HepG2 (cell line): ENCODE measurements around the gene THRB. TPM values are rescaled to one million over a fixed set of nuclear protein-coding genes. Genes with fewer than 3 reads are reported as not detected.

Source experiments
- ATAC-seq: fragments of 200-7000 bp; cut with Tn5 transposase; 3 replicates; pipeline ENCODE4 v1.9.1; 2020; ENCODE audit warnings: mild to moderate bottlenecking, moderate library complexity
- BruUV-seq: library from RNA; stranded (reverse); fragments of 400-500 nt; replicated peaks from 2 replicates; lab custom pipeline; 2021; lab: Mats Ljungman, UMichigan
- CTCF ChIA-PET: fragments of 300-600 bp; formaldehyde crosslinking; extraction: SDS; loops from one replicate; lab custom pipeline; 2021; ENCODE audit warnings: low total read pairs, inconsistent platforms, low intra/inter-chr PET ratio; lab: Yijun Ruan, JAX
- POLR2A ChIA-PET: fragments of 350-600 bp; sonication (Branson Sonifier 250); formaldehyde crosslinking; loops from one replicate; lab custom pipeline; 2020; ENCODE audit warnings: antibody characterized with exemption, inconsistent platforms; lab: Yijun Ruan, JAX
- DNase-seq: peaks from one replicate; pipeline ENCODE4 v3.0.0-alpha.2; 2015; ENCODE audit warnings: low spot score
- FAIRE-seq: peaks from 3 replicates; lab custom pipeline; 2011; peaks lifted over from hg19 to GRCh38; lab: Jason Lieb, UNC
- H2AFZ ChIP-seq: one replicate; pipeline ENCODE4 v1.6.1; 2011; ENCODE audit warnings: low read length, inconsistent platforms
- H3K27ac ChIP-seq: fragments of 300-600 bp; 3 replicates; pipeline ENCODE4 v1.8.0; 2011; ENCODE audit warnings: mixed run types, mild to moderate bottlenecking, mixed read lengths, low read length, inconsistent platforms; ENCODE audit not compliant: insufficient read depth; ENCODE audit errors: extremely low read length
- H3K27me3 ChIP-seq, 2 experiments: fragments of 200-600 bp in 1 of 2; 2 replicates in 1 of 2; 3 replicates in 1 of 2; pipeline versions ENCODE4 v1.6.0 to v1.8.0; 2011; ENCODE audit warnings: low read length in 2 of 2, mild to moderate bottlenecking in 2 of 2, moderate library complexity in 2 of 2, inconsistent platforms in 1 of 2; ENCODE audit not compliant: insufficient read depth in 2 of 2, control insufficient read depth in 1 of 2
- H3K36me3 ChIP-seq, 2 experiments: fragments of 200-600 bp in 1 of 2; replicated peaks in 1 of 2; 2 replicates in 1 of 2; 3 replicates in 1 of 2; pipeline versions ENCODE4 v1.5.1 to v1.8.0; 2011; ENCODE audit warnings: low read length in 2 of 2, inconsistent platforms in 1 of 2; ENCODE audit not compliant: insufficient read depth in 2 of 2, control insufficient read depth in 1 of 2
- H3K4me1 ChIP-seq: 2 replicates; pipeline ENCODE4 v1.5.1; 2012; ENCODE audit warnings: low read length, inconsistent platforms; ENCODE audit not compliant: insufficient read depth
- H3K4me2 ChIP-seq: 2 replicates; pipeline ENCODE4 v1.6.0; 2011; ENCODE audit warnings: low read depth, low read length, inconsistent platforms
- H3K4me3 ChIP-seq, 3 experiments: fragments of 200-600 bp in 1 of 3; sonication (generic), shearing (Covaris generic) in 1 of 3; replicated peaks in 1 of 3; 2 replicates each; pipeline ENCODE4 v1.5.1; 2011 to 2016; ENCODE audit warnings: low read length in 3 of 3, inconsistent platforms in 2 of 3, low read depth in 2 of 3, mild to moderate bottlenecking in 2 of 3, control low read depth in 1 of 3, mixed read lengths in 1 of 3; ENCODE audit not compliant: insufficient read depth in 1 of 3
- H3K79me2 ChIP-seq: one replicate; pipeline ENCODE4 v1.6.1; 2011; ENCODE audit warnings: low read length, inconsistent platforms; ENCODE audit not compliant: insufficient read depth
- H3K9ac ChIP-seq: 2 replicates; pipeline ENCODE4 v1.6.0; 2011; ENCODE audit warnings: mild to moderate bottlenecking, low read depth, low read length, inconsistent platforms; ENCODE audit not compliant: insufficient read depth
- H3K9me3 ChIP-seq: 2 replicates; pipeline ENCODE4 v1.5.1; 2012; ENCODE audit warnings: mild to moderate bottlenecking, low read length
- H4K20me1 ChIP-seq: 2 replicates; pipeline ENCODE4 v1.6.0; 2011; ENCODE audit warnings: inconsistent platforms, mild to moderate bottlenecking, low read length, moderate library complexity; ENCODE audit not compliant: insufficient read depth
- ATRX ChIP-seq: sonication (generic); formaldehyde crosslinking; IDR thresholded peaks from 2 replicates; pipeline ENCODE4 v1.4.0; 2020; ENCODE audit warnings: missing genetic modification reagents, borderline replicate concordance
- CEBPZ ChIP-seq: IDR thresholded peaks from 2 replicates; pipeline ENCODE4 v1.6.1; 2012; ENCODE audit warnings: low read length, improper control_type of control experiment
- DZIP1 ChIP-seq: sonication (generic); formaldehyde crosslinking; IDR thresholded peaks from 2 replicates; pipeline ENCODE4 v1.5.0; 2020; ENCODE audit warnings: mild to moderate bottlenecking, missing genetic modification reagents
- HHEX ChIP-seq: IDR thresholded peaks from 2 replicates; pipeline ENCODE4 v1.6.1; 2016; ENCODE audit warnings: control low read depth
- NKX3-1 ChIP-seq: sonication (generic); formaldehyde crosslinking; IDR thresholded peaks from 2 replicates; pipeline ENCODE4 v1.5.0; 2020; ENCODE audit warnings: missing genetic modification reagents
- POLR2AphosphoS5 ChIP-seq: IDR thresholded peaks from 2 replicates; pipeline ENCODE4 v1.6.1; 2012; ENCODE audit warnings: low read depth, low read length
- THAP8 ChIP-seq: sonication (generic); formaldehyde crosslinking; IDR thresholded peaks from 2 replicates; pipeline ENCODE4 v1.5.1; 2020; ENCODE audit warnings: missing genetic modification reagents, mild to moderate bottlenecking, borderline replicate concordance
- TOE1 ChIP-seq: sonication (generic); formaldehyde crosslinking; IDR thresholded peaks from 2 replicates; pipeline ENCODE4 v1.4.0; 2020; ENCODE audit warnings: mild to moderate bottlenecking, missing genetic modification reagents
- ZFP36L2 ChIP-seq: sonication (generic); formaldehyde crosslinking; IDR thresholded peaks from 2 replicates; pipeline ENCODE4 v1.4.0; 2020; ENCODE audit warnings: missing genetic modification reagents
- ZKSCAN1 ChIP-seq: fragments of 150-350 bp; IDR thresholded peaks from 2 replicates; pipeline ENCODE4 v1.6.1; 2014; ENCODE audit warnings: low read length
- ZMYM2 ChIP-seq: sonication (generic); formaldehyde crosslinking; IDR thresholded peaks from 2 replicates; pipeline ENCODE4 v1.8.0; 2022; ENCODE audit warnings: mild to moderate bottlenecking, missing genetic modification reagents
- ZNF83 ChIP-seq: sonication (generic); formaldehyde crosslinking; IDR thresholded peaks from 2 replicates; pipeline ENCODE4 v1.4.0; 2020; ENCODE audit warnings: missing genetic modification reagents, mild to moderate bottlenecking, borderline replicate concordance
- ZNF878 ChIP-seq: sonication (generic); formaldehyde crosslinking; IDR thresholded peaks from 2 replicates; pipeline ENCODE4 v1.8.1; 2023; ENCODE audit warnings: mild to moderate bottlenecking, missing genetic modification reagents, moderate library complexity
- WGBS: methylation state at CpG from one replicate; pipeline ENCODE4 v1.1.6; 2017; ENCODE audit warnings: low lambda C conversion rate; 5-methylcytosine and 5-hydroxymethylcytosine counted together
- in situ Hi-C: cut with HindIII; loops from 2 replicates; pipeline ENCODE4 v1.10.0; 2017; ENCODE audit warnings: low pct_unique_long_range_greater_than_20kb; ENCODE audit not compliant: extremely low pct_ligation_motif_present
- intact Hi-C: fragments of 100-400 bp; cut with micrococcal nuclease; formaldehyde crosslinking; loops from one replicate; pipeline ENCODE4 v1.10.0; 2022; ENCODE audit not compliant: unreplicated experiment
- polyA plus RNA-seq, 8 experiments: library from polyadenylated mRNA; depleted of rRNA in 3 of 8; stranded (reverse) in 7 of 8; unstranded in 1 of 8; fragments of >200 nt; fragmentation: Illumina TruSeq in 4 of 8; extraction: Trizol in 4 of 8; gene quantifications; 2 replicates each; pipeline versions ENCODE4 v1.2.1 to v1.2.3, GENCODE V29; 2011 to 2016; ENCODE audit warnings: low read depth in 4 of 8, missing spikeins in 1 of 8, mixed read lengths in 1 of 8; ENCODE audit not compliant: insufficient read depth in 1 of 8
- total RNA-seq, 5 experiments: library from RNA; depleted of rRNA; stranded (reverse); fragments of >200 nt; fragmentation: Illumina TruSeq; extraction: Trizol; gene quantifications; 2 replicates each; pipeline ENCODE4 v1.2.3, GENCODE V29; 2016; ENCODE audit warnings: low read depth in 1 of 5

The THRB gene
- total and polyA plus RNA-seq, 2 of the 13 experiments (the other 11 are each of a cell fraction or from before 2014, with no cell fraction given) = 4.7 to 22.7 TPM

GRCh38 chr3:24240306-24240705 lies 254.3 kb downstream of the THRB start:
- Histone ChIP-seq H3K79me2 (no peaks in the 10 kb centered on the region), H3K9ac (no peak overlapping the region), H3K9me3 (no peaks in the 10 kb centered on the region), H3K4me1 (peaks cover 14% of the 10 kb centered on the region), H3K27ac (no peak overlapping the region), H3K27me3 (no peaks in the 10 kb centered on the region), H4K20me1 (peaks cover 3% of the 10 kb centered on the region; the same call in 1 of the 2 replicates), H3K4me3 (no peak overlapping the region), H2AFZ (no peak overlapping the region), H3K36me3 (no peaks in the 10 kb centered on the region), H3K4me2 (no peak overlapping the region)
- intact Hi-C loops (no loop called here), in situ Hi-C loops (loop anchor here (5.0 kb wide), 1 partner anchor 248 kb away; no protein-coding TSS in a partner anchor)
- TF ChIP-seq ZKSCAN1 (no peak), THAP8 (CRISPR knock-in tag) (no peak), POLR2AphosphoS5 (no peak), ZNF83 (CRISPR knock-in tag) (no peak), ATRX (CRISPR knock-in tag) (no peak), DZIP1 (no peak), CEBPZ (no peak), ZMYM2 (CRISPR knock-in tag) (no peak), NKX3-1 (CRISPR knock-in tag) (no peak), HHEX (CRISPR knock-in tag) (no peak), ZNF878 (CRISPR knock-in tag) (no peak), TOE1 (CRISPR knock-in tag) (no peak), ZFP36L2 (CRISPR knock-in tag) (no peak)
- no peak for ATAC-seq
- FAIRE-seq = no peak
- ChIA-PET CTCF (no interaction called here), POLR2A (no interaction called here)
- no peak for DNase-seq
- no TSS peak for BruUV-seq
- WGBS = 96% methylated on average over 6 of the region's 6 CpGs
